K562 (cell line): ENCODE results near the gene PRND. TPM values are rescaled to one million over a fixed set of nuclear protein-coding genes. Genes with fewer than 3 reads are reported as not detected.
A peak's percentile ranks its signal among the peaks of the same experiment; 100 is the strongest.

Source experiments
- ADNP ChIP-seq: fragments of 200-800 bp; sonication (Bioruptor generic); IDR thresholded peaks from 2 replicates; pipeline ENCODE4 v1.6.1; 2016; ENCODE audit warnings: missing genetic modification characterization, missing compliant biosample characterization
- ARNT ChIP-seq, 2 experiments: fragments of 450-650 bp; IDR thresholded peaks; 2 replicates each; pipeline ENCODE4 v1.6.1; 2016; ENCODE audit warnings: mild to moderate bottlenecking in 1 of 2
- CCNT2 ChIP-seq: IDR thresholded peaks from 2 replicates; pipeline ENCODE4 v1.6.1; 2011; ENCODE audit warnings: borderline replicate concordance, low read depth, mild to moderate bottlenecking, moderate library complexity, mixed read lengths, low read length; ENCODE audit not compliant: insufficient read length; ENCODE audit errors: extremely low read depth
- DPF2 ChIP-seq: fragments of 450-650 bp; IDR thresholded peaks from 2 replicates; pipeline ENCODE4 v1.6.1; 2016
- ETV6 ChIP-seq, 3 experiments: fragments of 150-350 bp in 1 of 3; sonication (generic) in 1 of 3; formaldehyde crosslinking in 1 of 3; IDR thresholded peaks; 2 replicates each; pipeline versions ENCODE4 v1.6.1 to v1.8.0; 2014 to 2022; ENCODE audit warnings: borderline replicate concordance in 2 of 3, low read depth in 2 of 3, antibody characterized with exemption in 1 of 3, low read length in 1 of 3, mild to moderate bottlenecking in 1 of 3, missing genetic modification reagents in 1 of 3
- HNRNPUL1 ChIP-seq: fragments of 200-400 bp; formaldehyde crosslinking; IDR thresholded peaks from 2 replicates; pipeline ENCODE4 v1.6.1; 2017; ENCODE audit warnings: low read length
- KAT2B ChIP-seq: IDR thresholded peaks from one replicate; pipeline ENCODE4 v1.6.1; 2012; ENCODE audit warnings: low read depth, mild to moderate bottlenecking, control low read depth, inconsistent platforms, low read length, moderate library complexity
- KAT8 ChIP-seq: fragments of 450-650 bp; IDR thresholded peaks from 2 replicates; pipeline ENCODE4 v1.6.1; 2016; ENCODE audit warnings: low read depth, mild to moderate bottlenecking
- LCOR ChIP-seq: sonication (generic); formaldehyde crosslinking; IDR thresholded peaks from 2 replicates; pipeline ENCODE4 v1.8.0; 2022; ENCODE audit warnings: mild to moderate bottlenecking, missing genetic modification reagents
- MBD2 ChIP-seq: sonication (generic); IDR thresholded peaks from 2 replicates; pipeline ENCODE4 v1.6.1; 2016; ENCODE audit warnings: low read depth, borderline replicate concordance
- NFXL1 ChIP-seq: fragments of 450-650 bp; formaldehyde crosslinking; IDR thresholded peaks from 2 replicates; pipeline ENCODE4 v1.4.0; 2021; ENCODE audit warnings: mild to moderate bottlenecking
- PHF21A ChIP-seq: fragments of 450-650 bp; IDR thresholded peaks from 2 replicates; pipeline ENCODE4 v1.6.1; 2017; ENCODE audit warnings: low read depth, borderline replicate concordance
- PHF8 ChIP-seq: fragments of 200-600 bp; sonication (generic); IDR thresholded peaks from 2 replicates; pipeline ENCODE4 v1.6.1; 2012; ENCODE audit warnings: mixed run types, mild to moderate bottlenecking, inconsistent platforms, low read length, moderate library complexity, borderline replicate concordance
- RBFOX2 ChIP-seq: fragments of 200-400 bp; formaldehyde crosslinking; IDR thresholded peaks from 2 replicates; pipeline ENCODE4 v1.6.1; 2017; ENCODE audit warnings: low read depth, mild to moderate bottlenecking, low read length, moderate library complexity
- RFX5 ChIP-seq: IDR thresholded peaks from 2 replicates; pipeline ENCODE4 v1.6.1; 2011; ENCODE audit warnings: low read depth, mild to moderate bottlenecking, improper control_type of control experiment, low read length
- TCF3 ChIP-seq: sonication (generic); formaldehyde crosslinking; IDR thresholded peaks from 2 replicates; pipeline ENCODE4 v1.4.0; 2020; ENCODE audit warnings: mild to moderate bottlenecking, missing genetic modification reagents
- TCFL5 ChIP-seq: fragments of 250-450 bp; sonication (Bioruptor Pico); conservative IDR thresholded peaks from 2 replicates; pipeline ENCODE4 v1.6.1; 2021; ENCODE audit warnings: mild to moderate bottlenecking, moderate library complexity, matching md5 sums
- TFAM ChIP-seq: fragments of 250-450 bp; sonication (Bioruptor Pico); conservative IDR thresholded peaks from 2 replicates; pipeline ENCODE4 v1.5.0; 2021; ENCODE audit warnings: mild to moderate bottlenecking, moderate library complexity
- ZNF644 ChIP-seq: fragments of 200-800 bp; sonication (Bioruptor generic); IDR thresholded peaks from 2 replicates; pipeline ENCODE4 v1.6.1; 2016; ENCODE audit warnings: low read depth, missing genetic modification characterization, missing compliant biosample characterization
- ZNF780A ChIP-seq: fragments of 250-450 bp; sonication (Bioruptor Pico); IDR thresholded peaks from 2 replicates; pipeline ENCODE4 v1.5.0; 2021; ENCODE audit warnings: mild to moderate bottlenecking
- polyA plus RNA-seq, 8 experiments: library from polyadenylated mRNA; depleted of rRNA in 4 of 8; stranded (reverse) in 5 of 8; unstranded in 3 of 8; fragments of >200 nt; fragmentation: Nextera tagmentation in 2 of 8; fragmentation: Illumina TruSeq in 1 of 8; extraction: Ambion mirVana in 2 of 8; extraction: Trizol in 1 of 8; gene quantifications; 2 replicates each; pipeline versions ENCODE4 v1.2.1 to v1.2.3, GENCODE V29; 2011 to 2014; ENCODE audit warnings: inconsistent platforms in 1 of 8, missing spikeins in 1 of 8
- total RNA-seq, 7 experiments: library from RNA; depleted of rRNA in 6 of 7; stranded (reverse); fragments of >200 nt in 6 of 7; fragmentation: Illumina TruSeq in 2 of 7; extraction: Trizol in 2 of 7; gene quantifications; 2 replicates each; pipeline versions ENCODE4 v1.2.1 to v1.2.3, GENCODE V29; 2011 to 2021; ENCODE audit warnings: low replicate concordance in 1 of 7
- TF ChIP-seq, protein P1 (sequence below): fragments of 450-650 bp; IDR thresholded peaks from 2 replicates; pipeline ENCODE4 v1.6.1; 2016; ENCODE audit warnings: low read depth, mild to moderate bottlenecking, moderate library complexity
- TF ChIP-seq, protein P2 (sequence below), 2 experiments: IDR thresholded peaks; 2 replicates each; pipeline ENCODE4 v1.6.1; 2011; ENCODE audit warnings: borderline replicate concordance in 1 of 2, control low read depth in 1 of 2, low read depth in 1 of 2, low read length in 1 of 2, mild to moderate bottlenecking in 1 of 2, mixed read lengths in 1 of 2, moderate library complexity in 1 of 2; ENCODE audit not compliant: insufficient read depth in 1 of 2, insufficient read length in 1 of 2, poor library complexity in 1 of 2, severe bottlenecking in 1 of 2; ENCODE audit errors: extremely low read depth in 1 of 2
- TF ChIP-seq, protein P3 (sequence below): fragments of 450-650 bp; IDR thresholded peaks from 2 replicates; pipeline ENCODE4 v1.7.0; 2016; ENCODE audit warnings: borderline replicate concordance
- TF ChIP-seq, protein P4 (sequence below): fragments of 450-650 bp; formaldehyde crosslinking; IDR thresholded peaks from 2 replicates; pipeline ENCODE4 v1.4.0; 2022; ENCODE audit warnings: mild to moderate bottlenecking, moderate library complexity

The PRND gene
- total and polyA plus RNA-seq, 9 of the 15 experiments (the other 6 are each of a cell fraction or from before 2014, with no cell fraction given), result not detected

DNA sequence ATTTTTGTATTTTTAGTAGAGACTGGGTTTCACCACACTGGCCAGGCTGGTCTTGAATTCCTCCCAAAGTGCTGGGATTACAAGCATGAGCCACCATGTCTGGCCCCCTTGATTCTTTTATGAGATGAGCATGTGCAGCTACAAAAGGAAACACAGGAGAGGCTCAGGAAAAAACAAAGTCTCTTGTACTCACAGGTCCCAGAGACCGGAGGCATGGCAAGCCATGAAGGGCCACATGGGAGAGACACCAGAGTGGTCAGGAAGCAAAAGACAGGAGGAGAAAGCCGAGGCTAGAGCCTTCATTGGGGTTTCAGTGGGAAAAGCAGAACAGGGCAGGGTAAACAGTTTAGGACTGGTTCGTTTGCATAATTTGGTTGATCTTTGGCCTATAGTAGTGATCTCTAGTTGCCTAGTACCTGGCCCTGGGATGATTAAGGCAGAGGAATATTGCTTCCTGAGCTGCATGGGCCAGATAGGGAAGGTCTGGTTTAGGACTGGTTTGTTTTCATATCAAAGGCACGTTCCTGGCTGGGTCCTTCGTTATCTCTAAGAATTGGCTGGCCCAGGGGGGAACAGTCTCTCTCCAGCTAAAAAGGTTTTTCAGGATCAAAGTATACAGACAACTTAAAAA lies 48.2 kb upstream of the PRND start (continued):
- TF ChIP-seq ZNF780A (CRISPR knock-in tag) (no peak), KAT8 (no peak), HNRNPUL1 (no peak), PHF21A (no peak), LCOR (peak; percentile 85), RFX5 (no peak), ARNT (IDR thresholded peaks at IDR 0.05) (peak; percentile 80 to 83), ADNP (tag) (no peak), RBFOX2 (no peak), NFXL1 (CRISPR knock-in tag) (no peak), TFAM (CRISPR knock-in tag) (no peak), ZNF644 (tag) (no peak), MBD2 (no peak), TCFL5 (CRISPR knock-in tag) (no peak), TCF3 (peak; percentile 97), PHF8 (no peak), CCNT2 (no peak), KAT2B (no peak), ETV6 (IDR thresholded peaks at IDR 0.05; ENCODE audit: borderline replicate concordance in 1 of 2, low read depth in 2 of 2, low read length in 1 of 2) (no peak), ETV6 (CRISPR knock-in tag; IDR thresholded peaks at IDR 0.05; ENCODE audit: borderline replicate concordance) (no peak), DPF2 (peak; percentile 87)
- TF ChIP-seq, protein P1, sequence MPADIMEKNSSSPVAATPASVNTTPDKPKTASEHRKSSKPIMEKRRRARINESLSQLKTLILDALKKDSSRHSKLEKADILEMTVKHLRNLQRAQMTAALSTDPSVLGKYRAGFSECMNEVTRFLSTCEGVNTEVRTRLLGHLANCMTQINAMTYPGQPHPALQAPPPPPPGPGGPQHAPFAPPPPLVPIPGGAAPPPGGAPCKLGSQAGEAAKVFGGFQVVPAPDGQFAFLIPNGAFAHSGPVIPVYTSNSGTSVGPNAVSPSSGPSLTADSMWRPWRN, result peak; percentile 72
- TF ChIP-seq, protein P2, sequence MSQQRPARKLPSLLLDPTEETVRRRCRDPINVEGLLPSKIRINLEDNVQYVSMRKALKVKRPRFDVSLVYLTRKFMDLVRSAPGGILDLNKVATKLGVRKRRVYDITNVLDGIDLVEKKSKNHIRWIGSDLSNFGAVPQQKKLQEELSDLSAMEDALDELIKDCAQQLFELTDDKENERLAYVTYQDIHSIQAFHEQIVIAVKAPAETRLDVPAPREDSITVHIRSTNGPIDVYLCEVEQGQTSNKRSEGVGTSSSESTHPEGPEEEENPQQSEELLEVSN (IDR thresholded peaks at IDR 0.05; ENCODE audit: borderline replicate concordance in 1 of 2, extremely low read depth in 1 of 2, insufficient read depth in 1 of 2, insufficient read length in 1 of 2, low read depth in 1 of 2, low read length in 1 of 2, poor library complexity in 1 of 2, severe bottlenecking in 1 of 2), result peak in 1 of 2 experiments; percentile 8
- TF ChIP-seq, protein P3, sequence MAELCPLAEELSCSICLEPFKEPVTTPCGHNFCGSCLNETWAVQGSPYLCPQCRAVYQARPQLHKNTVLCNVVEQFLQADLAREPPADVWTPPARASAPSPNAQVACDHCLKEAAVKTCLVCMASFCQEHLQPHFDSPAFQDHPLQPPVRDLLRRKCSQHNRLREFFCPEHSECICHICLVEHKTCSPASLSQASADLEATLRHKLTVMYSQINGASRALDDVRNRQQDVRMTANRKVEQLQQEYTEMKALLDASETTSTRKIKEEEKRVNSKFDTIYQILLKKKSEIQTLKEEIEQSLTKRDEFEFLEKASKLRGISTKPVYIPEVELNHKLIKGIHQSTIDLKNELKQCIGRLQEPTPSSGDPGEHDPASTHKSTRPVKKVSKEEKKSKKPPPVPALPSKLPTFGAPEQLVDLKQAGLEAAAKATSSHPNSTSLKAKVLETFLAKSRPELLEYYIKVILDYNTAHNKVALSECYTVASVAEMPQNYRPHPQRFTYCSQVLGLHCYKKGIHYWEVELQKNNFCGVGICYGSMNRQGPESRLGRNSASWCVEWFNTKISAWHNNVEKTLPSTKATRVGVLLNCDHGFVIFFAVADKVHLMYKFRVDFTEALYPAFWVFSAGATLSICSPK, result no peak
- TF ChIP-seq, protein P4, sequence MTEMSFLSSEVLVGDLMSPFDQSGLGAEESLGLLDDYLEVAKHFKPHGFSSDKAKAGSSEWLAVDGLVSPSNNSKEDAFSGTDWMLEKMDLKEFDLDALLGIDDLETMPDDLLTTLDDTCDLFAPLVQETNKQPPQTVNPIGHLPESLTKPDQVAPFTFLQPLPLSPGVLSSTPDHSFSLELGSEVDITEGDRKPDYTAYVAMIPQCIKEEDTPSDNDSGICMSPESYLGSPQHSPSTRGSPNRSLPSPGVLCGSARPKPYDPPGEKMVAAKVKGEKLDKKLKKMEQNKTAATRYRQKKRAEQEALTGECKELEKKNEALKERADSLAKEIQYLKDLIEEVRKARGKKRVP (CRISPR knock-in tag), result no peak
